ENCODE results near the gene DNAJB13. TPM values are rescaled to one million over a fixed set of nuclear protein-coding genes. Genes with fewer than 3 reads are reported as not detected.

The DNAJB13 gene
- total and polyA plus RNA-seq, 2 of the 13 experiments (the other 11 are each of a cell fraction or from before 2014, with no cell fraction given) = 2.3 TPM; not detected in 1

- intact Hi-C loops (cut with micrococcal nuclease; ENCODE audit: unreplicated experiment) = no loop called here
- WGBS (ENCODE audit: low lambda C conversion rate) = no CpG with 5 or more reads among the region's 2 CpGs
- Histone ChIP-seq H3K4me2 (ENCODE audit: low read depth, low read length) (no peak overlapping the region), H3K4me3 (replicated peaks in 1 of 3; ENCODE audit: insufficient read depth in 1 of 3, low read depth in 2 of 3, low read length in 3 of 3) (no peak overlapping the region), H2AFZ (ENCODE audit: low read length) (no peak overlapping the region), H3K9me3 (ENCODE audit: low read length) (no peaks in the 10 kb centered on the region), H3K36me3 (replicated peaks in 1 of 2; ENCODE audit: control insufficient read depth in 1 of 2, insufficient read depth in 2 of 2, low read length in 2 of 2) (no peaks in the 10 kb centered on the region; a peak in 1 of 5 replicates), H4K20me1 (ENCODE audit: insufficient read depth, low read length) (no peaks in the 10 kb centered on the region), H3K27me3 (ENCODE audit: control insufficient read depth in 1 of 2, insufficient read depth in 2 of 2, low read length in 2 of 2) (no peaks in the 10 kb centered on the region), H3K27ac (ENCODE audit: extremely low read length, insufficient read depth, low read length) (no peak overlapping the region), H3K79me2 (ENCODE audit: insufficient read depth, low read length) (no peaks in the 10 kb centered on the region), H3K4me1 (ENCODE audit: insufficient read depth, low read length) (peaks cover 32% of the 10 kb centered on the region), H3K9ac (ENCODE audit: insufficient read depth, low read depth, low read length) (no peak overlapping the region)
- ATAC-seq = no peak
- DNase-seq (ENCODE audit: low spot score) = no peak
- in situ Hi-C loops (cut with HindIII; ENCODE audit: extremely low pct_ligation_motif_present, low pct_unique_long_range_greater_than_20kb) = no loop called here
- ChIA-PET CTCF (ENCODE audit: low intra/inter-chr PET ratio, low total read pairs) (no interaction called here), POLR2A (interaction anchor here (0.7 kb wide), 1 partner anchor 12 kb away, joined by 3 read pairs; no protein-coding TSS in a partner anchor)
- no peak for FAIRE-seq
- no TSS peak for BruUV-seq (replicated peaks)
- TF ChIP-seq ZNF775 (CRISPR knock-in tag; IDR thresholded peaks at IDR 0.05; ENCODE audit: borderline replicate concordance) = no peak
- TF ChIP-seq IKZF5 (CRISPR knock-in tag; IDR thresholded peaks at IDR 0.05) = no peak
- no peak for TF ChIP-seq ZBTB14 (CRISPR knock-in tag; IDR thresholded peaks at IDR 0.05)
- no peak for TF ChIP-seq TGIF2 (CRISPR knock-in tag; IDR thresholded peaks at IDR 0.05)
- no peak for TF ChIP-seq ZSCAN5A (CRISPR knock-in tag; IDR thresholded peaks at IDR 0.05; ENCODE audit: borderline replicate concordance)
- no peak for TF ChIP-seq TEAD3 (CRISPR knock-in tag; optimal IDR thresholded peaks at IDR 0.05; ENCODE audit: borderline replicate concordance)
- no peak for TF ChIP-seq ARID4A (CRISPR knock-in tag; IDR thresholded peaks at IDR 0.05; ENCODE audit: borderline replicate concordance)
- no peak for TF ChIP-seq NCOR1 (IDR thresholded peaks at IDR 0.05; ENCODE audit: borderline replicate concordance, low read length)
- no peak for TF ChIP-seq ZNF652 (CRISPR knock-in tag; IDR thresholded peaks at IDR 0.05; ENCODE audit: borderline replicate concordance, low read depth)
- no peak for TF ChIP-seq PRDM15 (CRISPR knock-in tag; IDR thresholded peaks at IDR 0.05)
- TF ChIP-seq ZNF75D (CRISPR knock-in tag; IDR thresholded peaks at IDR 0.05; ENCODE audit: borderline replicate concordance) = no peak
Observed at GRCh38 chr11:74014880-74015279, 64.1 kb downstream of the DNAJB13 start.

Data from HepG2 (cell line).